Measurements from ENCODE around the gene IFNB1. TPM values are rescaled to one million over a fixed set of nuclear protein-coding genes. Genes with fewer than 3 reads are reported as not detected.

Gene IFNB1
- polyA plus RNA-seq, 1 of the 3 experiments (the other 2 are of a cell fraction), result not detected

DNA sequence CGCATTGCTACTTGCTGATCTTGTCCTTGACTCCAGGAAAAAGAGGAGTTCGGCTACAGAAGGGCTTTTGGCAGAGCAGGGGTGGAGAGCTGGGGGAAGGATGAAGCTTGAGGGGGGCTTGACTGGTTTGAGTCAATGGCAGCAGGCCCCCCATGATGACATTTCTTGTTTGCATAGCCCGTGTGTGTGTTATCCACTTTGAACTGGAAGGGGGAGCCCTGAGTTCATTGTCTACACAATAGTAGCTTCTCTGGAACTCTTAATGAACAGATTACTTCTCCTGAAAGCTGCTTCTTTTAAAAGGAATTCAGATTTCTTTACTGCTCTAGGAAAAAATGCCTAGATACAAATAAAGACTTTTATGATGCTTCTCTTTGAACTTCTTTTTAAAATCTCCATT is 2.3 kb downstream of the IFNB1 start:
- H3K9me2 ChIP-seq, result no peaks in the 10 kb centered on the region
- no peaks in the 10 kb centered on the region for H4K20me1 ChIP-seq (ENCODE audit: insufficient read depth)
- H3K4me2 ChIP-seq, result no peak overlapping the region
- no peaks in the 10 kb centered on the region for H3K9me3 ChIP-seq
- no peak overlapping the region for H2AFZ ChIP-seq (ENCODE audit: low read depth)
- H3K79me2 ChIP-seq (ENCODE audit: insufficient read depth), result no peaks in the 10 kb centered on the region
- no peak for TF ChIP-seq TEAD4 (IDR thresholded peaks at IDR 0.05; ENCODE audit: borderline replicate concordance, insufficient read depth)
- TF ChIP-seq, protein P1, sequence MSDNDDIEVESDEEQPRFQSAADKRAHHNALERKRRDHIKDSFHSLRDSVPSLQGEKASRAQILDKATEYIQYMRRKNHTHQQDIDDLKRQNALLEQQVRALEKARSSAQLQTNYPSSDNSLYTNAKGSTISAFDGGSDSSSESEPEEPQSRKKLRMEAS (IDR thresholded peaks at IDR 0.05; ENCODE audit: low read depth), result no peak
- TF ChIP-seq, protein P2, sequence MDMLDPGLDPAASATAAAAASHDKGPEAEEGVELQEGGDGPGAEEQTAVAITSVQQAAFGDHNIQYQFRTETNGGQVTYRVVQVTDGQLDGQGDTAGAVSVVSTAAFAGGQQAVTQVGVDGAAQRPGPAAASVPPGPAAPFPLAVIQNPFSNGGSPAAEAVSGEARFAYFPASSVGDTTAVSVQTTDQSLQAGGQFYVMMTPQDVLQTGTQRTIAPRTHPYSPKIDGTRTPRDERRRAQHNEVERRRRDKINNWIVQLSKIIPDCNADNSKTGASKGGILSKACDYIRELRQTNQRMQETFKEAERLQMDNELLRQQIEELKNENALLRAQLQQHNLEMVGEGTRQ (IDR thresholded peaks at IDR 0.05; ENCODE audit: borderline replicate concordance, low read depth, low read length), result no peak
- H3K27me3 ChIP-seq (ENCODE audit: insufficient read depth), result no peaks in the 10 kb centered on the region
- H3K36me3 ChIP-seq (replicated peaks in 1 of 2; ENCODE audit: control insufficient read depth in 1 of 2, insufficient read depth in 2 of 2, low read length in 1 of 2), result no peaks in the 10 kb centered on the region
- DNase-seq, result no peak
- no peak overlapping the region for H3K27ac ChIP-seq (ENCODE audit: low read depth in 2 of 2, low read length in 1 of 2)
- H3K4me3 ChIP-seq (ENCODE audit: low read depth in 2 of 2, low read length in 1 of 2), result no peak overlapping the region
- ChIA-PET CTCF (interaction anchor here (0.9 kb wide), 1 partner anchor 35 kb away, joined by 5 read pairs; no protein-coding TSS in a partner anchor), POLR2A (no interaction called here)
- no peaks in the 10 kb centered on the region for H3K4me1 ChIP-seq (ENCODE audit: control insufficient read depth in 1 of 2, insufficient read depth in 2 of 2, low read depth in 1 of 2, low read length in 1 of 2)
- 63% methylated on average over 3 of the region's 3 CpGs for WGBS (ENCODE audit: low lambda C conversion rate)
- H3K9ac ChIP-seq, result no peak overlapping the region
- H3F3A ChIP-seq (replicated peaks; ENCODE audit: insufficient read depth), result peaks cover 2% of the 10 kb centered on the region

DNA sequence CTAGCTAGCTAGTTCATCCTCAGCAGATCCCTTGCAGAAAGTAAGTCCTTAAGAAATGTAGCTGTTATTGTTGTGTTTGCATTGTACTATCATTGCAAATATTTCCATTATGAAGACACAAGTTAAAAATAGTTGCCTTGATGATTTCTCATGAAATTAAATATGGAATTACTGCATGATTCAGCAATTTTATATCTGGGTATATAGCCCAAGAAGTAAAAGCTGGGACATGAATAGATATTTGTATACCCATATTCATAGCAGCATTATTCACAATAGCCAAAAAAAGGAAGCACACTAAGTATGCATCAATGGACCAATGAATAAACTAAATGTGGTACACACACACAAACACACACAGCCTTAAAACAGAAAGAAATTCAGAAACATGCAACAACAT is 6.8 kb downstream of the IFNB1 start:
- Histone ChIP-seq H3K36me3 (replicated peaks in 1 of 2; ENCODE audit: control insufficient read depth in 1 of 2, insufficient read depth in 2 of 2, low read length in 1 of 2) (no peaks in the 10 kb centered on the region), H3K27ac (ENCODE audit: low read depth in 2 of 2, low read length in 1 of 2) (peak overlapping the region in 1 of 2 experiments; percentile 71; a peak in 2 of 4 replicates), H3K79me2 (ENCODE audit: insufficient read depth) (no peaks in the 10 kb centered on the region), H3K9me3 (no peaks in the 10 kb centered on the region), H3K27me3 (ENCODE audit: insufficient read depth) (no peaks in the 10 kb centered on the region), H3K9ac (no peak overlapping the region), H3K4me2 (no peak overlapping the region), H3K4me3 (ENCODE audit: low read depth in 2 of 2, low read length in 1 of 2) (no peak overlapping the region), H4K20me1 (ENCODE audit: insufficient read depth) (no peaks in the 10 kb centered on the region), H2AFZ (ENCODE audit: low read depth) (0 out of 2 replicates have a peak overlapping the region, but pooled peaks have one; percentile 72), H3F3A (replicated peaks; ENCODE audit: insufficient read depth) (peaks cover 14% of the 10 kb centered on the region), H3K4me1 (ENCODE audit: control insufficient read depth in 1 of 2, insufficient read depth in 2 of 2, low read depth in 1 of 2, low read length in 1 of 2) (no peaks in the 10 kb centered on the region; a peak in 1 of 4 replicates), H3K9me2 (no peaks in the 10 kb centered on the region)
- CTCF ChIA-PET, result no interaction called here
- POLR2A ChIA-PET, result no interaction called here
- DNase-seq, result no peak
- TF ChIP-seq FOXJ3 (CRISPR knock-in tag; IDR thresholded peaks at IDR 0.05) (no peak), TEAD4 (IDR thresholded peaks at IDR 0.05; ENCODE audit: borderline replicate concordance, insufficient read depth) (no peak), MEF2A (IDR thresholded peaks at IDR 0.05; ENCODE audit: borderline replicate concordance, low read depth) (no peak), FOSL2 (IDR thresholded peaks at IDR 0.05; ENCODE audit: borderline replicate concordance, low read depth) (no peak), GATA2 (CRISPR knock-in tag; IDR thresholded peaks at IDR 0.05) (no peak), TCF12 (IDR thresholded peaks at IDR 0.05) (no peak), NRF1 (IDR thresholded peaks at IDR 0.05; ENCODE audit: low read depth, low read length) (no peak), EP300 (IDR thresholded peaks at IDR 0.05; ENCODE audit: borderline replicate concordance in 1 of 2, low read depth in 1 of 2, low read length in 1 of 2) (no peak), NFIC (IDR thresholded peaks at IDR 0.05; ENCODE audit: borderline replicate concordance) (no peak), RAD21 (IDR thresholded peaks at IDR 0.05; ENCODE audit: low read length) (no peak), RXRA (IDR thresholded peaks at IDR 0.05; ENCODE audit: borderline replicate concordance, low read depth) (no peak), SMC3 (IDR thresholded peaks at IDR 0.05; ENCODE audit: low read depth, low read length) (no peak), POLR2AphosphoS5 (IDR thresholded peaks at IDR 0.05; ENCODE audit: low read depth, low read length) (no peak), MXI1 (IDR thresholded peaks at IDR 0.05; ENCODE audit: low read depth, low read length) (no peak), EZH2phosphoT487 (IDR thresholded peaks at IDR 0.05; ENCODE audit: borderline replicate concordance, low read depth) (no peak), GABPA (IDR thresholded peaks at IDR 0.05; ENCODE audit: low read depth) (no peak)
- TF ChIP-seq, protein P3, sequence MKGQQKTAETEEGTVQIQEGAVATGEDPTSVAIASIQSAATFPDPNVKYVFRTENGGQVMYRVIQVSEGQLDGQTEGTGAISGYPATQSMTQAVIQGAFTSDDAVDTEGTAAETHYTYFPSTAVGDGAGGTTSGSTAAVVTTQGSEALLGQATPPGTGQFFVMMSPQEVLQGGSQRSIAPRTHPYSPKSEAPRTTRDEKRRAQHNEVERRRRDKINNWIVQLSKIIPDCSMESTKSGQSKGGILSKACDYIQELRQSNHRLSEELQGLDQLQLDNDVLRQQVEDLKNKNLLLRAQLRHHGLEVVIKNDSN (IDR thresholded peaks at IDR 0.05; ENCODE audit: borderline replicate concordance, low read depth), result no peak
- TF ChIP-seq, protein P4, sequence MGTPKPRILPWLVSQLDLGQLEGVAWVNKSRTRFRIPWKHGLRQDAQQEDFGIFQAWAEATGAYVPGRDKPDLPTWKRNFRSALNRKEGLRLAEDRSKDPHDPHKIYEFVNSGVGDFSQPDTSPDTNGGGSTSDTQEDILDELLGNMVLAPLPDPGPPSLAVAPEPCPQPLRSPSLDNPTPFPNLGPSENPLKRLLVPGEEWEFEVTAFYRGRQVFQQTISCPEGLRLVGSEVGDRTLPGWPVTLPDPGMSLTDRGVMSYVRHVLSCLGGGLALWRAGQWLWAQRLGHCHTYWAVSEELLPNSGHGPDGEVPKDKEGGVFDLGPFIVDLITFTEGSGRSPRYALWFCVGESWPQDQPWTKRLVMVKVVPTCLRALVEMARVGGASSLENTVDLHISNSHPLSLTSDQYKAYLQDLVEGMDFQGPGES (IDR thresholded peaks at IDR 0.05; ENCODE audit: low read depth, low read length), result no peak
- TF ChIP-seq, protein P5, sequence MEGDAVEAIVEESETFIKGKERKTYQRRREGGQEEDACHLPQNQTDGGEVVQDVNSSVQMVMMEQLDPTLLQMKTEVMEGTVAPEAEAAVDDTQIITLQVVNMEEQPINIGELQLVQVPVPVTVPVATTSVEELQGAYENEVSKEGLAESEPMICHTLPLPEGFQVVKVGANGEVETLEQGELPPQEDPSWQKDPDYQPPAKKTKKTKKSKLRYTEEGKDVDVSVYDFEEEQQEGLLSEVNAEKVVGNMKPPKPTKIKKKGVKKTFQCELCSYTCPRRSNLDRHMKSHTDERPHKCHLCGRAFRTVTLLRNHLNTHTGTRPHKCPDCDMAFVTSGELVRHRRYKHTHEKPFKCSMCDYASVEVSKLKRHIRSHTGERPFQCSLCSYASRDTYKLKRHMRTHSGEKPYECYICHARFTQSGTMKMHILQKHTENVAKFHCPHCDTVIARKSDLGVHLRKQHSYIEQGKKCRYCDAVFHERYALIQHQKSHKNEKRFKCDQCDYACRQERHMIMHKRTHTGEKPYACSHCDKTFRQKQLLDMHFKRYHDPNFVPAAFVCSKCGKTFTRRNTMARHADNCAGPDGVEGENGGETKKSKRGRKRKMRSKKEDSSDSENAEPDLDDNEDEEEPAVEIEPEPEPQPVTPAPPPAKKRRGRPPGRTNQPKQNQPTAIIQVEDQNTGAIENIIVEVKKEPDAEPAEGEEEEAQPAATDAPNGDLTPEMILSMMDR (IDR thresholded peaks at IDR 0.05), result no peak
- TF ChIP-seq, protein P6, sequence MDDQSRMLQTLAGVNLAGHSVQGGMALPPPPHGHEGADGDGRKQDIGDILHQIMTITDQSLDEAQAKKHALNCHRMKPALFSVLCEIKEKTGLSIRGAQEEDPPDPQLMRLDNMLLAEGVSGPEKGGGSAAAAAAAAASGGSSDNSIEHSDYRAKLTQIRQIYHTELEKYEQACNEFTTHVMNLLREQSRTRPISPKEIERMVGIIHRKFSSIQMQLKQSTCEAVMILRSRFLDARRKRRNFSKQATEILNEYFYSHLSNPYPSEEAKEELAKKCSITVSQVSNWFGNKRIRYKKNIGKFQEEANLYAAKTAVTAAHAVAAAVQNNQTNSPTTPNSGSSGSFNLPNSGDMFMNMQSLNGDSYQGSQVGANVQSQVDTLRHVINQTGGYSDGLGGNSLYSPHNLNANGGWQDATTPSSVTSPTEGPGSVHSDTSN (IDR thresholded peaks at IDR 0.05), result no peak
